Tibial artery (tissue), 4 donors: ENCODE data around the gene HS3ST3A1.
A peak's percentile ranks its signal among the peaks of the same experiment; 100 is the strongest.

ENCODE experiments used
- DNase-seq, 2 donors: peaks; one replicate each; pipeline ENCODE4 v3.0.0-alpha.2; 2019
- H3K27ac ChIP-seq, 2 donors: fragments of 200-600 bp; sonication (generic) in 1 of 2; 1 replicate in 1 of 2; 2 replicates in 1 of 2; pipeline ENCODE4 v1.5.1; 2018 to 2019; ENCODE audit warnings: mild to moderate bottlenecking in 1 of 2
- H3K27me3 ChIP-seq, 2 donors: fragments of 200-600 bp; sonication (generic) in 1 of 2; one replicate each; pipeline versions ENCODE4 v1.5.1 to v1.6.0; 2016 to 2019
- H3K36me3 ChIP-seq, 3 donors: fragments of 200-600 bp; sonication (generic) in 2 of 3; one replicate each; pipeline ENCODE4 v1.5.1; 2016 to 2019; ENCODE audit warnings: mild to moderate bottlenecking in 2 of 3
- H3K4me1 ChIP-seq, 4 donors: fragments of 200-600 bp; sonication (generic) in 2 of 4; 1 replicate in 3 of 4; 2 replicates in 1 of 4; pipeline ENCODE4 v1.5.1; 2016 to 2019
- H3K4me3 ChIP-seq, 2 donors: fragments of 200-600 bp; sonication (generic) in 1 of 2; 1 replicate in 1 of 2; 2 replicates in 1 of 2; pipeline ENCODE4 v1.5.1; 2018 to 2019; ENCODE audit warnings: mild to moderate bottlenecking in 2 of 2
- H3K9me3 ChIP-seq, 3 donors: fragments of 200-600 bp; sonication (generic) in 1 of 3; one replicate each; pipeline ENCODE4 v1.5.1; 2016 to 2019
- CTCF ChIP-seq, 2 experiments: fragments of 200-600 bp in 1 of 2; fragments of 450-650 bp in 1 of 2; IDR thresholded peaks; one replicate each; pipeline ENCODE4 v1.5.1; 2017 to 2019; ENCODE audit warnings: antibody characterized with exemption in 2 of 2, mild to moderate bottlenecking in 1 of 2, moderate library complexity in 1 of 2
- intact Hi-C: fragments of 100-400 bp; cut with DNase I; formaldehyde crosslinking; loops from one replicate; pipeline ENCODE4 v1.15.0; 2023; ENCODE audit warnings: low total_unique reads

The HS3ST3A1 gene

GRCh38 chr17:13476720-13477119, 125.0 kb downstream of the HS3ST3A1 start:
- no peak for DNase-seq
- Histone ChIP-seq H3K36me3 (no peaks in the 10 kb centered on the region), H3K4me3 (no peak overlapping the region), H3K27me3 (no peaks in the 10 kb centered on the region), H3K4me1 (no peaks in the 10 kb centered on the region), H3K27ac (no peak overlapping the region), H3K9me3 (peaks cover 0 to 8% (median 3%) of the 10 kb centered on the region in 3 donors)
- intact Hi-C loops = no loop called here
- no peak for TF ChIP-seq CTCF (IDR thresholded peaks at IDR 0.05)

GRCh38 chr17:13475574-13476223, 126.0 kb downstream of the HS3ST3A1 start:
- DNase-seq = peak in 1 of 2 donors; percentile 46
- intact Hi-C loops = no loop called here
- Histone ChIP-seq H3K27ac (no peak overlapping the region), H3K27me3 (no peaks in the 10 kb centered on the region), H3K36me3 (no peaks in the 10 kb centered on the region), H3K4me3 (no peak overlapping the region), H3K9me3 (peaks cover 0 to 2% (median 0%) of the 10 kb centered on the region in 3 donors), H3K4me1 (no peaks in the 10 kb centered on the region)
- TF ChIP-seq CTCF (IDR thresholded peaks at IDR 0.05) = no peak

- H3K27me3 ChIP-seq = no peaks in the 10 kb centered on the region
- TF ChIP-seq CTCF (IDR thresholded peaks at IDR 0.05) = no peak
- intact Hi-C loops = no loop called here
These were observed 127.5 kb downstream of the HS3ST3A1 start for GRCh38 chr17:13474073-13474800.

GRCh38 chr17:13465678-13466077, 136.1 kb downstream of the HS3ST3A1 start:
- no peak for TF ChIP-seq CTCF (IDR thresholded peaks at IDR 0.05)

More at GRCh38 chr17:13474073-13474800, 127.5 kb downstream of the HS3ST3A1 start:
- Histone ChIP-seq H3K27ac (no peak overlapping the region), H3K36me3 (no peaks in the 10 kb centered on the region), H3K4me3 (no peak overlapping the region), H3K4me1 (no peaks in the 10 kb centered on the region), H3K9me3 (no peaks in the 10 kb centered on the region)
- no peak for DNase-seq

GRCh38 chr17:13462673-13463124, 139.0 kb downstream of the HS3ST3A1 start:
- no peak for DNase-seq
- Histone ChIP-seq H3K27me3 (no peaks in the 10 kb centered on the region), H3K9me3 (no peaks in the 10 kb centered on the region), H3K4me1 (no peaks in the 10 kb centered on the region), H3K36me3 (no peaks in the 10 kb centered on the region), H3K4me3 (no peak overlapping the region), H3K27ac (no peak overlapping the region)
- no peak for TF ChIP-seq CTCF (IDR thresholded peaks at IDR 0.05)
- intact Hi-C loops = no loop called here

More at GRCh38 chr17:13465678-13466077, 136.1 kb downstream of the HS3ST3A1 start:
- Histone ChIP-seq H3K4me3 (no peak overlapping the region), H3K27ac (no peak overlapping the region), H3K36me3 (no peaks in the 10 kb centered on the region), H3K4me1 (no peaks in the 10 kb centered on the region), H3K27me3 (no peaks in the 10 kb centered on the region), H3K9me3 (no peaks in the 10 kb centered on the region)
- intact Hi-C loops = no loop called here
- no peak for DNase-seq
